SK-N-MC (cell line): ENCODE measurements around the gene FOXO1.

ENCODE experiments used
- DNase-seq: peaks from one replicate; pipeline ENCODE4 v3.0.0-alpha.2; 2011; ENCODE audit warnings: low read depth, low spot score
- H3K27ac ChIP-seq: fragments of 200-600 bp; sonication (generic); 2 replicates; pipeline ENCODE4 v1.5.1; 2016; ENCODE audit warnings: mixed run types
- H3K36me3 ChIP-seq: fragments of 200-600 bp; sonication (generic); 2 replicates; pipeline ENCODE4 v1.6.1; 2017; ENCODE audit warnings: antibody characterized with exemption, low read length, mixed read lengths; ENCODE audit not compliant: insufficient read depth
- H3K4me3 ChIP-seq: fragments of 200-600 bp; sonication (generic); 2 replicates; pipeline ENCODE4 v1.5.1; 2016
- H3K9ac ChIP-seq: fragments of 200-600 bp; sonication (generic); 2 replicates; pipeline ENCODE4 v1.8.0; 2017; ENCODE audit warnings: mixed run types, mixed read lengths; ENCODE audit not compliant: insufficient read length
- H3K9me3 ChIP-seq: fragments of 200-600 bp; sonication (generic); 2 replicates; pipeline ENCODE4 v1.6.1; 2017; ENCODE audit warnings: low read depth, mild to moderate bottlenecking, antibody characterized with exemption, low read length, moderate library complexity, mixed read lengths
- EZH2 ChIP-seq: fragments of 200-600 bp; sonication (generic); IDR thresholded peaks from one replicate; pipeline ENCODE4 v1.6.1; 2017; ENCODE audit warnings: antibody characterized with exemption
- FOXP2 ChIP-seq: optimal IDR thresholded peaks from 2 replicates; pipeline ENCODE3; 2011; ENCODE audit warnings: mild to moderate bottlenecking, moderate library complexity; ENCODE audit not compliant: insufficient read depth; ENCODE audit errors: extremely low read length, control extremely low read depth
- POLR2AphosphoS5 ChIP-seq: IDR thresholded peaks from 2 replicates; pipeline ENCODE4 v1.6.1; 2012; ENCODE audit warnings: mild to moderate bottlenecking, low read depth, low read length, borderline replicate concordance

Gene FOXO1

DNA sequence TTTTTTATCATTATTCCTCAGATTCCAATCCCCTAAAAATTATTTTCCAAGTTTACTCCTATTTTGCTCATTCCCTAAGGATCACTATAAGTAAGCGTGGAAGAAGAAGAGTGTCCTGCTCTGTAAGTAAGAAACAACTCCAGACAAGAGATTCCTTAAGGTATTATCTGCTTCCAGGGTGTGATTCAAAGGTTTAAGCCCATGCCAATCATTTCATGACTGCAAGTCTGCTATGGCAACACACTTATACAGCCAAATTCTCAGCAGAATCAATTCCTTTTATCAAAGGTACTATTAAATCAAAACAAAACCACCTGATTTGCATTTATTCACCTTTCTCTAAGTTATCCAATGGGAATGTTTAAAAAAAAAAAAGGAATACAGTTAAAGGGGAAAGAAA, 43.7 kb downstream of the FOXO1 start:
- Histone ChIP-seq H3K4me3 (no peak overlapping the region), H3K27ac (no peak overlapping the region), H3K9ac (no peak overlapping the region), H3K9me3 (no peaks in the 10 kb centered on the region), H3K36me3 (no peaks in the 10 kb centered on the region)
- TF ChIP-seq EZH2 (no peak), POLR2AphosphoS5 (no peak), FOXP2 (no peak)
- no peak for DNase-seq

DNA sequence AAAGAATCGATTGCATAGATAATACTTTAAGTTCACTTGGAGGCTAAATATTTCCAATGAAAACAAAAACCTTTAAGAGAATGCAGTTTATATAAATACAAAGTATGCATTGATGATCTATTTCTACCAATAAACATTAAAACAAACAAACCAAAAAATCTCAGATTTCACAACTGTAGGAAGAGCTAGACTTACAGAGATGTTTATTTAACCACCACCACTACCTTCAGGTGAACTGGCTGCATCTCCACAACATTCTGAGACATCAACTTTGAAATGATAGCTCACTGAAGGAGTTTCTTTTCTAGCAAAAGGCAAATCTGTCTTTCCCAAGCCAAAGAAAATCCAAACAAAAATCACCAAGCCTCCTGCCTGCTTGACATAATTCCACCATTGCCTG, 44.2 kb downstream of the FOXO1 start:
- no peaks in the 10 kb centered on the region for H3K36me3 ChIP-seq
- no peak for TF ChIP-seq FOXP2
- TF ChIP-seq EZH2: no peak
- TF ChIP-seq POLR2AphosphoS5: no peak
- no peak overlapping the region for H3K4me3 ChIP-seq
- no peak overlapping the region for H3K27ac ChIP-seq
- H3K9me3 ChIP-seq: no peaks in the 10 kb centered on the region
- no peak for DNase-seq
- H3K9ac ChIP-seq: no peak overlapping the region

DNA sequence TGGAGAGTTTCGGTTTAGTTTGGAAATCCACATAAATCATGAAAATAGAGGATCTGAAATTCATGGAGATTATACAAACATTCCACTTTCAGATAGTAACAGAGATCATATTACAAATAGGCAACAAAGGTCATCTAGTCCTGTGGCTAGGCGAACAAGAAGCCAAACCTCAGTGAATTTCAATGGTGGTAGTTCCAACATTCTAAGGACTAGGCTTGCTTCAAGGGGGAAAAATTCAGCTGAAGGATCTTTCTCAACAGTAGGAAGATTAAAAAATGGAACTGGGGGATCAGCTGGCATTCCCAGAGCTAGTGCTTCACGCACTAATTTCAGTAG, 47.0 kb downstream of the FOXO1 start:
- no peak overlapping the region for H3K9ac ChIP-seq
- H3K27ac ChIP-seq: no peak overlapping the region
- no peaks in the 10 kb centered on the region for H3K36me3 ChIP-seq
- no peaks in the 10 kb centered on the region for H3K9me3 ChIP-seq
- TF ChIP-seq FOXP2 (no peak), POLR2AphosphoS5 (no peak), EZH2 (no peak)
- no peak overlapping the region for H3K4me3 ChIP-seq
- no peak for DNase-seq

DNA sequence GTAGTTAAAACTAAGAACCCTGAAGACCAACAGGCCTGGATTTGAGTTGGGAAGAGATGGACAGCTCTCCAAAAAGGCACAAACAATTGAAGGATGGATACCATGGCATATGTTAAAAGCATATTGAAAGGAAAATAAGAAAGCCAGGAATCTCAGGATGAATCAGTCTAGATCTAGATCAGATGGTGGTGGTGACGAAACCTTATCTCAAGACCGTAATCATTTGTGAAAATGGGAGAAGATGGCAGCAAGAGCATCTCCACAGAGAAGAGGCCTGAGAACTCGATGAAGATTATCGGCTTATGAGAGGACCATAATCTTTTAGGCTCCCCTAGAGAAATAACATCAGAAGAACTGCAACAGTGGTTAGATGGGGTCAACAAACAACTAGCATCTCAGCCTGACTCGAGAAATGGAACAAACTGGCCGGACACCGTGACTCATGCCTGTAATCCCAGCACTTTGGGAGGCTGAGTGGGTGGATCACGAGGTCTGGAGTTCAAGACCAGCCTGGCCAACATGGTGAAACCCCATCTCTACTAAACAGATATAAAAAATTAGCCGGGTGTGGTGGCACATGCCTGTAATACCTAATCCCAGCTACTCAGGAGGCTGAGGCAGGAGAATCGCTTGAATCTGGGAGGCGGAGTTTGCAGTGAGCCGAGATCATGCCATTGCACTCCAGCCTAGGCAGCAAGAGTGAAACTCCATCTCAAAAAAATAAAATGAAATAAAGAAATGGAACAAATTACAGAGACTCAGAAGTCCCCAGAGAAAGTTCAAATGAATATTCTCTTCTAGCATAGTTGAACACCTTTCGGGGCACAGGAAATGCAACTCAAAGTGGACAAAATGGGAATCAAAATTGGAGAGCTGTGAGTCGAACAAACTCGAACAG, 47.6 kb downstream of the FOXO1 start:
- H3K27ac ChIP-seq: no peak overlapping the region
- no peak overlapping the region for H3K9ac ChIP-seq
- no peak overlapping the region for H3K4me3 ChIP-seq
- TF ChIP-seq POLR2AphosphoS5 (no peak), EZH2 (no peak), FOXP2 (no peak)
- no peak for DNase-seq
- H3K36me3 ChIP-seq: no peaks in the 10 kb centered on the region
- H3K9me3 ChIP-seq: no peaks in the 10 kb centered on the region

DNA sequence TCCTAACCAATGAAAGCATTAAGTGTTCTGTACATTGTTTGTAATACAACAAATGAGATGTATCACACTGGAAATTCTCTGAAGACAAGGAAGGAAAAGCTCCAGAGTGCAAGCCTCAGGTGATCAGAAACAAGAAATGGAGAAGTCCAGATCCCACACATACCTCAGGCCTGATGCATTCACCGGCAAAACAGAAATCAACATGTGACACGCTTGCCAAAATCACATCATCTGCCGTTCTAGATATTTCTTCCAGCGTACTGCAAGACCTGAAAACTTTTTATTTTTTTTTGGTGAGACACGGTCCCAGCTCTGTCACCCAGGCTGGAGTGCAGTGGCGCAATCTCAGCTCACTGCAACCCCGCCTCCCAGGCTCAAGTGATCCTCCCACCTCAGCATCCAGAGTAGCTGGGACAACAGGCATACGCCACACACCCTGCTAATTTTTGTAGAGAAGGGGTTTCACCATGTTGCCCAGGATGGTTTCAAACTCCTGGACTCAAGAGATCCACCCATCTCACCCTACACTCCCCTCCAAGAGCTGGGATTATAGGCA, 48.6 kb downstream of the FOXO1 start:
- no peak overlapping the region for H3K9ac ChIP-seq

DNA sequence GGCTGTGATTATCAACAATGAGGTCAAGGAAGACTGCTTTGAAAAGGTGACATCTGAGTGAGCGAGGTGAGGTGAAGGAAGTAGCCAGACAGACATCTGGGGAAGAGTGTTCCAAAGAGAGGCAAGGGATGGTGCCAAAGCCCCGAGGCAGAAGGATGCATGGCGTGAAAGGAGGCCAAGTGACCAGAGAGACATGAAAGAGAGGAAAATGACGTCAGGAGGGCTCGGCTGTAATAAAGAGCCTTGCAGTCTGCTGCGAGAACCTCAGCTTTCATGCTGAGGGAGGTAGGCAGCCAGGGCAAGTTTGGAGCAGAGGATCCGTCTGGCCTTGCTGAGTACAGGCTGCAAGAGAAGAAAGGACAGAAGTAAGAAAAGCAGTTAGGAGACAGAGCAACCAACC, 50.8 kb downstream of the FOXO1 start:
- no peak overlapping the region for H3K4me3 ChIP-seq
- H3K9me3 ChIP-seq: no peaks in the 10 kb centered on the region
- no peak overlapping the region for H3K27ac ChIP-seq
- H3K36me3 ChIP-seq: no peaks in the 10 kb centered on the region
- TF ChIP-seq POLR2AphosphoS5 (no peak), FOXP2 (no peak), EZH2 (no peak)
- no peak overlapping the region for H3K9ac ChIP-seq
- DNase-seq: no peak

More for the DNA sequence above, 48.6 kb downstream of the FOXO1 start:
- TF ChIP-seq FOXP2 (no peak), POLR2AphosphoS5 (no peak), EZH2 (no peak)
- DNase-seq: no peak
- Histone ChIP-seq H3K9me3 (no peaks in the 10 kb centered on the region), H3K27ac (no peak overlapping the region), H3K4me3 (no peak overlapping the region), H3K36me3 (no peaks in the 10 kb centered on the region)

DNA sequence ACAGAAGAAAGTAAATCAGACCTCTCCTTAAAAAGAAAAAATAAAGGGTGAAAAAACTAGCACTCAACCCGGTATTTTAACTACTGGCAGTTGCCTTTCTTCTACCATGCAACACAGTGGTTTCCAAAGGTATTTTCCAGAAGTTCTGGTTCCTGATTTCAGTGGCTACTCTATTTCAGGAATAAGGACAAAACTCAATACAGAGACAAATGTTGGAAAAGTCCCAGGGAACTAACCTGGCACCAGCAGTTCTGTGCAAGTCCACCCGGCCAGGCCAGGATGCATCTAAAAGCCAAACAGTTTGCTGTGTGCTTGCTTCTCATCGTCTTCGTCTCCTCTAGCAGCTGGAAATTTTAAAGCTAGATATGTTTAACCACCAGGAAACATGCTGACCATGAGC, 52.5 kb downstream of the FOXO1 start:
- TF ChIP-seq EZH2 (no peak), POLR2AphosphoS5 (no peak), FOXP2 (no peak)
- Histone ChIP-seq H3K27ac (no peak overlapping the region), H3K4me3 (no peak overlapping the region), H3K36me3 (no peaks in the 10 kb centered on the region), H3K9me3 (no peaks in the 10 kb centered on the region), H3K9ac (no peak overlapping the region)
- DNase-seq: no peak

DNA sequence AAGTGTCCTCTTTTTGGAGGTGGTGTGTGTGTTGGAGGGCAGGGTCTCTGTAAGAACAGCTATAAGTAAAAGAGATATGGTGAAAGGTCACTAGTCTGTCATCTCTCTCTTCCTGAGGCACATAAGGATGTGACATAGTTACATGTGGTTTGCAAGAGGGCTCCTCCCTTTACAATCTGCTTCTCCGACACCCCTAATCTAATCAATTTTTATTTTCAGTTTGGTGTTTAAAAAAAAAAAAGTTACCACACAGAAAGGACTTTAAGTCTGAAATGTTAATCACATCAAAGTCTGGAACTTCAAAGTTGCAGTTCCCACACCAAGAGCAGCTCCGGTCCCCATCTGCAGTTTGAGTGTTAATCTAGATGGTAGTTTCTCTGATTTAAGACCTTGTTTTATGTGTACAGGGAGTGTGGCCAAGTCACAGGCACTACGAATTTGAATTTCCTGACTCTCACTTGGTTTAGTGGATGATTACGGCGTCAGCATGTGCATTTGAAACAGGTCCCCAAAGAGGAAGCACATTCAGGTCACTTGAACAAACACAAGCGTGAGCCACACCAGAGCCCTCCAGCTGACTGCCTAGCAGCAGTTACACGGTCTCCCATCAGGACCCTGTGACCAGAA, 53.1 kb downstream of the FOXO1 start:
- H3K27ac ChIP-seq: no peak overlapping the region

More for the DNA sequence above, 53.1 kb downstream of the FOXO1 start:
- no peak for TF ChIP-seq EZH2
- no peak for TF ChIP-seq FOXP2
- TF ChIP-seq POLR2AphosphoS5: no peak
- H3K9me3 ChIP-seq: no peaks in the 10 kb centered on the region
- no peak for DNase-seq
- H3K36me3 ChIP-seq: no peaks in the 10 kb centered on the region
- H3K9ac ChIP-seq: no peak overlapping the region
- no peak overlapping the region for H3K4me3 ChIP-seq
